ENCODE measurements around the gene TMOD1.
A peak's percentile ranks its signal among the peaks of the same experiment; 100 is the strongest.
"Not testable (repeated sequence)": the region's sequence is repeated elsewhere in the genome, so short reads cannot be mapped to it uniquely, and the experiment has no call there.

TMOD1 gene

DNA sequence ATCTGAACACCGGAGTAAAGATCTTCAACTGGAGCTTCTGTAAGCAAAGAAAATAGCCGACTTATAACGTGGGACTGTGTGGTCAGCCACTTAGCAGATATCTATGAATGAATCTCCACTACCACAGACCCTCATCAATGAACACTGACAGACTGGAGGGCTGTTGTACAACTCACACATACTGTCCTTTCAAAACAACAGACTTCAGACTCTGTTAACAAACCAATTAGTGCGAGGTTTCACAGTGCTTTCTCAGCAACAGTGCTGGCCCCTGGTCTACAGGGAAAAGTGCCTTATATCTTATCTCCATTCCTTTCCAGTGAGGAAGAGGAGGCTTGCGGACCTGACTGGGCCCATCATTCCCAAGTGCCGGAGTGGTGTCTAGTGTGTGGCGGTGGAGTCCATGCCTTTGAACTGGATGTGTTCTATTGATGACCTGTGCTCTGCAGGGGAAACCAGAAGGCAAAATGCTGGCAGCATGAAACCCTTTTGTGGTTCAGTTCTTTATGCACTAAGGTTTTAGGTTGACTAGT, 97.9 kb downstream of the TMOD1 start:
- no peak for DNase-seq

DNA sequence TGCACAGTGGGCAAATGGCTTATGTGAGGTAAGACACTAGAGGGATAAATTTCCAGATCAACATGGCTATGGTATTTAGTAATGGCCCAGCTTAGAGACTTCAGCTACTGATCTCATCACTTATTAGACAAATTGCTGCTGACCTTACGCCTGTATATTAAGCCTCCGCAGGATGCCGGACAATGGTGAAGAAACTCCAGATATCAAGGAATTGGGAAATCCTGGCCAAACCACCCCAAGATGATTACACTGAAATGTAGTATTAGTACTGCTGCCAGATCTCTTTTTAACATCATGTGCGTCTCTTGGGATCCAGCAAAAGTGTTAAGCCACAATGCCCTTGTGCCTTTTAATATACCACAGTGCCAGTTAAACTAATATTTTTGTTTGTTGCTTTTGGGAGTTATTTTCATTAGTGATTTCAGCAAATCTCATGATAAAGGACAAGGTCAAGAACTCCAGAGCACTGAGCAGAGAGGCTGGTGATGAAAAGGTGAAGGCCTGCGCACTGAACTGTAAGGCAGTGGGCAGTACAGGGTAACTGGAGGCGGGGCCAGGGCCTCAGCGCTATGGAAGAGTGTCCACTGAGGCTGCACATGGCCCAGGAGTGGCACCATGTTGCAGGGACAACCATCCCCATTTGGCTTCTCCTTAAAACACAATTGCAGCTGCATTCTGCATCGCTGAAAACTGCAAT, 99.2 kb downstream of the TMOD1 start:
- DNase-seq: no peak

DNA sequence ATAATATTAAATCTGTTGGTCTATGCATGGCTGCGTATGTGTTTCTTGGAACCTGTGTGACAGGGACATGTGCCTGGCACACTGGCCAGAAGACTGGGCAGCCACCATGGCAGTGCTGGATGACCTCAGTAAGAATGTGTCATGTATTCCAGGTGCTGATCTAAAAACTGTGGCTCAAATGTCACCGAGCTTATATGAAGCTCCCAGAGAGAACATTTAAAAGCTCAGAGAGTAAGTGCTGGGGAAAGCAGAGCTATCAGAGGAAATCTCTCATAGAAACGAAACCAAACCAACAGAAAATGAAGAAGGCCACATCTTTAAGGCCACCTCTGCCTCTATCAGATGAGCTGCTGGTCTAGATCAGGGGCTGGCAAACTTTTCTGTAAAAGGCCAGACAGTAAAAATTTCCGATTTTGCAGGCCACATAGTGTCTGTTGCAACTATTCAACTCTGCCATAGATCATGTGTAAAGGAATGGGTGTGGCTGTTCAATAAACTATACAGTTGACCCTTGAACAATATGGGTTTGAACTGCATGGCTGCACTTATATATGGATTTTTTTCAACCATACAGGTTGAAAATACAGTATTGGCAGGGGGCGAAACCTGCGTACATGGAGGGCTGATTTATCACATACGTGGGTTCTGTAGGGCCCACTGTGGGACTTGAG, 99.9 kb downstream of the TMOD1 start:
- DNase-seq: no peak

DNA sequence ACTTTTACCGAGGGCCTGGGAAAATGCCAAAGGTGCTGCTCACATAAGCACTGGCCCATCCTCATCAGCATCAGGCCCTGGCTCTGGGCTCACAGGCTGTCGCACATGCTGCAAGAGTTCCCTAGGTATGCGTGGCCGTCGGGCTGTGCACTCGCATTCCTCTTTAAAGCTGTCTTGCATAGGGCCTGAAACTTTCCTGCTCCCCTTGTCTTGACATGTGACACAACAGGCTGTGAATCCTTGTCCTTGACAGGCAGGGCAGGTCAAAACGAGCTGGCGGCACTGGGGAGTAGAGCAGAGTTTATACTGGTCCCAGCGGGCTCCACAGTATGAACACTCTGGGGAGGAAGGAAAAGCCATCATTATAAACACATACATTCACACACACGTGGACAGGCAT, 101.0 kb downstream of the TMOD1 start:
- DNase-seq: no peak

DNA sequence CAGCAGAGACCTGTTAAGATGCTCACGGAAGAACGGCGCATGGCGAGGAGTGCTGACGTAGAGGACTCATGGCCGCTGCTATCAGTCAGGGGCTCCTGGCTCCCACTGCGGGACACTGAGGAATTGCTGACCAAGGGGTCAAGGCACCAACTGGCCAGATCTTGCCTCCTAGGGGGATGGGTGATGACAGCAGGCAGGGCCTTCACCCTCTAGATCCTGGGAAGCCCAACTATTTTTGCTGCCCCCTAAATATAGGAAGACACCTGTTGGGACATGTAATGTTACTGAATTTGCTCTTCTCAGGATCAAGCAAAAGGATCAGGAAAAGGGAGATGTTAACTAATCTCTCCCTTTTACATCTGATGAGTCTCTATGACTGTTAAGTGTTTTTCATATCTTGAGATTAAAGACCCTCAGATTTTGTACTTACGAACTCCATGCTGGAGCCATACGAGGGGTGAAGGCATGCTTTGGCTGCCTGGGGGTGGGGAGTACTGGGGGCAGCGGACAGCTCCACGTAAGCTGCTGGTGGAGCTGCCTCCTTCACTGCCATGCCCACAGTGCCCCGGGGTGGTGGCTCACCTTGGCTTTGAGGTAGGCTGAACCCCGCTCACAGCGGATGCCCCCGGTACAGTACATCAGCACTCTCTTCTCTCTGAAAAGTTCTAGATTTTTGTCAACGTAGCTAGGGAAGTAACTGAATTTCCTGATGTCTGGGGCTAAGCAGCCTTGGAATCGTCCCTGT, 103.6 kb downstream of the TMOD1 start:
- DNase-seq: no peak

DNA sequence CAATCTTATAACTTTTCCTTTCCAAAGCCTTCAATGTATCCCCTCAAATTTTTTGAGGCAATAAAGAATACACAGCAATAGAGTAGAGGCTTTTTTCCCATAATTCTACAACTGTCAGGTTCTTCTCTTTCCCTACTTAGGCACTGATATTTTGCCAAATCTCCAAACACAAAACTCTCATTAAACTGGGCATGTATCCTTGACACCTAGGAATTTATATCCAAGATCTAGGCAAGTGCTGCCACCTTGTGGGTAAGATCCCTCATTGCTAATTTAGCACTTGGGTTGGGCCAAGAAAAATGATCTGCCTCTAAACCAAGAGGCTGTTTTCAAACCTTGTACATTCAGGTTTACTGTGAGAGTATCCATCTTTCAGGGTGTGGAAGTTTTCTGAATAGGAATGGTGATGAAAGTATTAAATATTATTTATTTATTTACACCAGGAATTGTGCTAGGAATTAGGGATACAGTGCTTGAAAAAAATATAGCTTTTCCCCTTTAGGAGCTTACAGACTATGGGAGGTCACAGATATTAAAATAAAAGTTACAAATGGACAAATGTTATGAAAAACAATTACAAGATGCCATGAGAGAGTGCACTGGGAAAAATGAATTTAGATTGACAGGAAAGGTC, 114.1 kb downstream of the TMOD1 start:
- DNase-seq: peak; percentile 8

DNA sequence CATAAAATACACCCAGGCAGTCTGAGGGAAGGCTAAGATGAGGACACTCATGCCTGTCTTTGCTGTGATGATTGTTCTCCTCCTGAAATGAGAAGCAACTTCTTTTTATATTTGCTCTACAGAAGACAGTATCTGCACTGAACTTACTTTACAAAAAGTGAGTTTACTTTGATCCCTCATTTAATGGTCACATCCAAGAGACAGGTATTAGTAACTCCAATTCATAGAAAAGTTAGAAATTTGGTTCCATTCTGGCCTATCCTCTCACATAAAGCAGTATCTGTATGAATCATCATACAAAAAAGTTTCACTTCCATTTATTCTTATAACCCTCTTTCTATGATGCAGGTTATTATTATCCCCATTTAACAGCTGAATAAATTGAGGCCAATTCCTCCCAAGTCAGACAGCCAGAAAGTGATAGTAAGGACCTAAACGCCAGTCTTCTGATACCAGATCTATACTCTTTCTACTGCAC, 116.5 kb downstream of the TMOD1 start:
- DNase-seq: no peak

DNA sequence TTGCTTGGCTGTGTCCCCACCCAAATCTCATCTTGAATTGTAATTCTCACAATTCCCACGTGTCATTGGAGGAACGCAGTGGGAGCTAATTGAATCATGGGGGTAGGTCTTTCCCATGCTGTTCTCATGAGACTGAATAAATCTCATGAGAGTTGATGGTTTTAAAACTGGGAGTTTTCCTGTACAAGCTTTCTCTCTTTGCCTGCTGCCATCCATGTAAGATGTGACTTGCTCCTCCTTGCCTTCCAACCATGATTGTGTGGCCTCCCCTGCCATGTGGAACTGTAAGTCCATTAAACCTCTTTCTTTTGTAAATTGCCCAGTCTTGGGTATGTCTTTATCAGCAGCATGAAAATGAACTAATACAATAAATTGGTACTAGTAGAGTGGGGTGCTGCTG, 118.6 kb downstream of the TMOD1 start:
- DNase-seq: not testable (repeated sequence)

DNA sequence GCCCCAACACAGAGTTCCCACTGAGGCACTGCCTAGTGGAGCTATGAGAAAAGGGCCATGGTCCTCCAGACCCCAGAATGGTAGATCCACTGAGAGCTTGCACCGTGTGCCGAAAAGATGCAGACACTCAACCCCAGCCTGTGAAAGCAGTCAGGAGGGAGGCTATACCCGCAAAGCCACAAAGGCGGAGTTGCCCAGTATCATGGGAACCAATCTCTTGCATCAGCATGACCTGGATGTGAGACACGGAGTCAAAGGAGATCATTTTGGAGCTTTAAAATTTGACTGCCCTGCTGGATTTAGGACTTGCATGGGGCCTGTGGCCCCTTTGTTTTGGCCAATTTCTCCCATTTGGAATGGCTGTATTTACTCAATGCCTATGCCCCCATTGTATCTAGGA, 121.0 kb downstream of the TMOD1 start:
- not testable (repeated sequence) for DNase-seq

DNA sequence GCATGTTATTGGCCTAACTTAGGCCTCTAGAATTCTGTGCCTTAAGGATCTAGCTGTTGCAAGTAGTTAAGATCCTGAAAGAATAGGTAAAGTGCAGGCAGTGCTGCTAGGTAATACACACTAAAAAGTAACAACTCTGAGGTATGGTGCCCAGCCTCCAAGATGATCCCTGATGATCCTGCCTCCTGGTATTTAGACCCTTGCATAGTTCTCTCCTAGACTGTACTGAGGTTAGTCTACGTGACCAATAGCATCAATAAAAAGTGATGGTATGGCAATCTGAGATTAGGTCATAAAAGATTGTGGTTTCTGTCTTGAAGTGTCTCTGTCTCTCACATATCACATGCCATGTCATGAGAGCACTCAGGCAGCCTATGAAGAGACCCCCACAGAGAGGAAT, 122.5 kb downstream of the TMOD1 start:
- DNase-seq: no peak

DNA sequence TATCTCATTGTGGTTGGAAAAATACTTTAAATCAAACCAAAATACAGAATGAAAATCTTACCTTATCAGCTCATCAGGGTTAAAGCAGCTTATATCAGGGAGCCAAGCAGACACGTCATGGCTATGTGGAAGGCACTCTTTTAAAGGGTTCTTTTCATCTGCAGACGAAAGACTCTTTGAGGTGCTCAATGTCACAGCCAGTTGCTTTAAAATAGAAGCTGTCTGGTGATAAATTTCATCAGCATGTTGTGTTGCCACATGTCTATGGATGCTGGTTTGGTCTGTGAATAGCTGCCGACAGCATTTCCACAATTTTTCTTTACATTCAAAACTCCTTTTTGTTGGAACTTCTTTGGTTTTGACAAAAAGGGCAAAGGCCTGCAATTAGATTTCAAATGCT, 124.2 kb downstream of the TMOD1 start:
- DNase-seq: no peak

DNA sequence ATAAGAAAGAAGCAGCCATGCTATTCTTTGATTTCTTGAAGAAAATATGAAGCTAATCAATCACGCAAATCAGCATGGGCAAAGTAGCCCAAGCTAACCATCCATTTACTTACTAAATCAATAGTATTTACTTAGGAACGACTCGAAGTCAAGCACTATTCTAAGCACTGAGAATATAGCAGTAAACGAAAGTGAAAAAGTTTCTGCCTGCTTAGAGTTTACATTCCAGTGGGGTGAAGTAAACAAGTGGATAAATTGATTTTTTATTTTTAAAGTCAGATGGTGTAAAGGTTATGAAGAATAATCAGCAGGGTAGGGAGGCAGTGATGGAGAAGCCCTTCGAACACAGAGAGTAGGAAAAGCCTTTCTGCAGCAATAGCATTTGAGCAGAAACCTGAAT, 126.2 kb downstream of the TMOD1 start:
- DNase-seq: no peak

DNA sequence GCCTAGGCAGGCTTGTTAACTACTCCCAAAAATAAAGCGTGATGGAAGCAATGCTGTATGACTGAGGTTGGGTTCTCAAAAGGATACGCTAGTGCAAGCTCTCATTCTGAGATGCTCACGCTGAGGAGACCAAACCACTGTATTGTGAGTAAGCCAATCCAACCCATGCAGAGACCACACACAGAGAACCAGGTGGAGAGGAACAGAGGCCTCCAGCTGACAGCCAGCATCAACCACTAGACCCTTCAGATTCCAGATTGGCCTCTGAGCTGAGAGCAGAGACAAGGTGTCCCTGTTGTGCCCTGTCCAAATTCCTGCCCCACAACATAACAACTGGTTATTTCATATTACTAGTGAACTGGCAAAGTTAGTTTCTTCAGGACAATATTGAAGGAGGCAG, 127.2 kb downstream of the TMOD1 start:
- DNase-seq: no peak

DNA sequence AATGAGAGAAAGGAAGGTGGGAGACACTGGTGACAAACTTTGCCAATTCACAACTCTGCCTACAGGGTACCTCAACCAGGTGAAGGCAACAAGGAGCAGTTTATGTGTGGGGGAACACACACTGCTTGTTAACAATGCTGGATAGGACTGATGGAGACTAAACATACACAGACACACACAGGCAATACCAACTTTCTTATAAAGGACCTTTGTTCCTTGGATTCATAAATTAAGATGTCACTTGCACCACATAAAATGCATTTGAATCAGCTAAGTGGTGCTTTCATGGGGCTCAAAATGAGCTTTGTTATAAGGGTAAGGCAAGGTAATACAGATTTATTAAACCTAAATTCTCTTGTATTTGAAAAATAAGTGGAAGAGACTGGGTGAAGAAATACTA, 127.7 kb downstream of the TMOD1 start:
- DNase-seq: no peak

DNA sequence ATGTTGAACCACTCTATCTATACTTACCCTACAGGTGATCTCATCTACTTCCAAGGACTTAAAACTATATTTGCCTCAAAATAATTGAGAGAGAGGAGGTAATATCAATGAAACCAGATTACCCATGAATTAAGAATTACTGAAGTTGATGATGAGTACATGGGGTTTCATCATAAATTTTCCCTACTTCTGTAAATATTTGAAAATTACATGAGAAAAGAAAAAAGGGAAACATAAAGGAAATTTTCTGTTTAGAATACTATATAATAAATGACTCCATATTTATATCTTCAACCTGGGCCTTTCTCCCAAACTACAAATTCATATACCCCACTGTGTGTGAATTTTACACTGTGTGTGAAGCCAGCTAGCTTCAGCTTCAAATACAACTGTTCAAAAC, 129.1 kb downstream of the TMOD1 start:
- DNase-seq: no peak

DNA sequence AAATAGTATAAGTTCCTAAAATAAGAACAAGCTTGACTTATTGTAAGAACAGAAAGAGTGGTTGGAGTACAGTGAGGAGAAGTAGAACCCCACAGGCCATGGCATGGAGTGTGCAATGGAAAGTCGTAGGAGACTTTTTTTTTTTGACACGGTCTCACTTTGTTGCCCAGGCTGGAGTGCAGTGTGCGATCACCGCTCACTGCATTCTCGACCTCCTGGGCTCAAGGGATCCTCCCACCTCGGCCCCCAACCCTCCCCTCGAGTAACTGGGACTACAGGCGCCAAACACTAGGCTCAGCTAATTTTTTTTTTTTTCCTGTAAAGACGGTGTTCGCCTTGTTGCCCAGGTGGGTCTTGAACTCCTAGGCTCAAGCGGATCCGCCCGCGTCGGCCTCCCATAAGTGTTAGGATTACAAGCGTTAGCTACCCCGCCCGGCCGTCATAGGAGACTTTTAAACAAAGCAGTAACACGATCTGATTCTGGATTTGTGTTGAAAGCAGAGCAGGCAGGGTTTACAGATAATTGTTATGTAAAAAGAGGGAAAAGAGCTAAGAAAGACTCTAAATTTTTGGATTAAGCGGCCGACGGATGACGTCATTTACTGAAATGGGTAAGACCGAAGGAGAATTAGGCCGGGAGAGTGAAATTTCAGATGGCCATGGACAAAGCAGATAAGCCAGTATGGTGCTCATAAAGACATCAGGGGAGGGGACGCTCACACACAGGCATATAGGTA, 130.9 kb downstream of the TMOD1 start:
- no peak for DNase-seq

DNA sequence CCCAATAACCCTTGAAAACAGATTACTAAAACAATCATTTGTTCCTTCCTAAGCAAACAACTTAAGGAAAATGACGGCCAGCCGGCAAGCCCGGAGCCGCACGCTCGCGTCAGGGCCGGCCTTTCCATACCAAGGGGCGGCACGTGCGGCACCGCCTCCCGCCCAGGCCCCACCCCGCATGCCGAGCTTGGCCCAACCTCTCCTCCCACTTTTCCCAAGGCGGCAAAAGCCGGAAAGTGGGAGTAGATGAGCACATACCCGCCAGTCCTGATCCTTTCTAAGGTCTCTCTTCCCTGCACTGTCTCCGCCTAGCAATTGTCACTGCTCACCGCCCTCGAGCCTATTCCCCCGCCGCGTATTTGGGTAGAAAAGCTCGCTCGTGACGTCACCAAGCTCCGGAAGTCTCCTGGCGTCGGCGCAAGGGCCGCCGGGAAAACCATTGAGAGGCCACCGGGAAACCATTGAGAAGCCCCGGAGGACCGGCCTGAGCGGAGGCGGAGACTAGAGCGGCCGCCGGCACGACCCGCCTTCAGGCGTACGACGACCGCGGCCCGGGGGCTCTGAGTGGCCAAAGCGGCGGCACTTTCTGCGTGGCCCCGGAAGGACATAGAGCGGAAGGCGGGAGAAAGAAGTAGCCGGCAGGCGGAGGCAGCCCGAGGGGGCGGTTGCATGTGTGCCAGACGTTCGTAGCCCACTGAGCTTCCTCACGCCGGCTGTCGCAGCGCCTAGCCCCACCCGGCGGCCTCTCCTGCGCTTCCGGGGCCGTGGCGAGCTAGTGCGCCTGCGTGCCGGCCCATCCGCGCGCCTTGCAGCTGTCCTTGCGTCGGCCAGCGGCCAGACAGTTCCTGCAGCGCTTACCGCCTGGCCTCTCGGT, 131.8 kb downstream of the TMOD1 start, which contains the start of the genes NCBP1 and TSTD2:
Gene NCBP1, plus strand, starts transcription at position 837 of the 874 bp plus-strand sequence. CDS start 61 bp downstream, outside the sequence.
Gene TSTD2, minus strand, starts transcription at position 384 of the 874 bp plus-strand sequence. CDS start 5,806 bp downstream, outside the sequence.
- peak; percentile 94 for DNase-seq

DNA sequence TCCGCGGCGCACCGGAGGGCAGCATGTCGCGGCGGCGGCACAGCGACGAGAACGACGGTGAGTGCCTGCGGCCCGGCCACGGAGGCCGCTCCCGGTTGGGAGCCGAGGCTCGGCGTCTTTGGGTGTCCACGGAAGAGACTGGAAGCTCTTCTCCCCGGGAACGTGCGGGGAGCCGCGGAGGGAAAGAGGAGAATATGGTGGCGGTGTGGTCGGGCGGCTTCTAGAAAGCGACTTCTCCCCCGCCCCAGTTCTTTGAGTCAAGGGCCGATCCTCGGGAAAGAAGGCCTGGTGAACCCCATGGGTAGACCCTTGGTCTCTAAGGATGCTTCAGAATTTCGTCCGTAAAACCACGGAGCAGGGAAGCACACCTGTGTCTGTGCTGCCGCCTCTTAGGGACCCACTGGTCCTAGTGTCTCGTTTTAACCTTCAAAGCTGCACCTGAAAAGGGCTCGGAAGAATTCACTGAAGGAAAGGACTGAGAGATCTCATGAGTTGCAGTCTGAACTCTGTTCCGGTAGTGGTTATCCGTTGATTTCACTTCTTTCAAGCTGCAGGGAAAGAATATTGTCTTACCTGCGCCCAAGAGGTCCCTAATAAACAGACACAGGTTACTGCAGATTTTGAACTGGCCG, 132.5 kb downstream of the TMOD1 start:
- DNase-seq: no peak

DNA sequence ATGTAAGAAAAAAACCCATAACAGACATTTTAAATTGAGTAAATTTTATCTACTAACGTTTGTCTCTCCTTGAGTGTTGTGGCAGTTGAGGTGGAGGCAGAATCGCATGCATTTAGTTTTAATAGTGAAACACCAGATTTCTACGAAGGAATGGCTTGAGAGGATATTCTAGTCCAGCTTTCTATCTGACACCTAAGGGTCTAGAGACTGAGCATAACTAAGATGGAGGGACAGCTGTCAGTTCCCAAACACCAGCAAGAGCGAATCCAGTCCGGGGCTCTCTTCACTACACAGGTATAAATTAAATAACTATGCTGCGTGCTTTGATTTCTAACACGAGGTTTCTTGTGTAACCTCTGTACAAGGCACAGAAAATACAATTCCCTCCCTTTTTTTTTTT, 133.6 kb downstream of the TMOD1 start:
- no peak for DNase-seq

DNA sequence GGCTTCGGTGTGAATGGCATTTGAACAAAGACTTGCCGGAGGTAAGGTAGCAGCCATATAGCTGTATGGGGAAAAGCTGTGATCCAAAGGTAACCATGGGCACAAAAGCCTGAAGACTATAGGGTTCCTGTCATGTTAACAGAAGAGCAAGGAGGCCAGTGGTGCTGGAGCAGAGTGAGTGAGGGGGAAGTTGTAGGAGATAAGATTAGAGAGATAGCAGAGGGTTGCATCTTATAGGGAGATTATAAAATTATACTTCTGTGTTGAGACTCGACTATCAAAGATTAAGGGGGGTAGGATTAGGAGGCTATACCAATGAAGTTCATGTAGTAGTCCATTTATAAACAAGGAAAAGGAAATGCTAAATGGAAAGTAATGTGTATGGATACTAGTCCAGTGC, 135.4 kb downstream of the TMOD1 start:
- DNase-seq: no peak

DNA sequence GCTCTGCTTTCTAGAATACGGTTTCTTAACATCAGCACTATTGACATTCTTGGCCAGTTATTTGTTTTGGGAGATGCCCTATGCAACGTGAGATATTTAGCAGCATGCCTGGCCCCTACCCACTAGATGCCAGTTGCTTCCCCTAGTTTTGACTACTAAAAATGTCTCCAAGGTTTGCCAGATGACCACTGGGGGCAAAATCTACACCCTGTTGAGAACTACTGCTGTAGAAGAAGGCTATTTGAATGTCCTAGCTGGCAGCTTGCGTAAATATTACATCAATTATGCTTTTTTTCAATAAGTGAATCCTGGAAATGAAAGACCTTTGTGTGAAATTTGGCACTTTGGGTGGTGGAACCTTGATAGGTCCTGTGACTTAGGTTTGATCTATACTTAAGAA, 137.2 kb downstream of the TMOD1 start:
- no peak for DNase-seq

Data from NK-92 treated with Interleukin-12 subunit alpha and Interleukin-12 subunit beta, amount 100 ng/mL, for 24 hours (cell line).